PFSK-1 (cell line): ENCODE data around the gene GRIN1.

Experiments used
- FOXP2 ChIP-seq: optimal IDR thresholded peaks from 2 replicates; pipeline ENCODE3; 2011; ENCODE audit warnings: borderline replicate concordance, control low read depth, inconsistent platforms; ENCODE audit not compliant: insufficient read depth; ENCODE audit errors: extremely low read length, extremely low read depth
- POLR2AphosphoS5 ChIP-seq: IDR thresholded peaks from 2 replicates; pipeline ENCODE4 v1.6.1; 2012; ENCODE audit warnings: low read depth, mild to moderate bottlenecking, control low read depth, low read length, moderate library complexity
- REST ChIP-seq, 2 experiments: IDR thresholded peaks; 2 replicates each; pipeline versions ENCODE4 v1.6.1 to v1.8.0; 2011 to 2012; ENCODE audit warnings: low read depth in 2 of 2, low read length in 2 of 2, control low read depth in 1 of 2, inconsistent platforms in 1 of 2, mild to moderate bottlenecking in 1 of 2, moderate library complexity in 1 of 2; ENCODE audit not compliant: insufficient read depth in 1 of 2
- SIN3A ChIP-seq: IDR thresholded peaks from 2 replicates; pipeline ENCODE4 v1.6.1; 2012; ENCODE audit warnings: mild to moderate bottlenecking, low read length, moderate library complexity, borderline replicate concordance; ENCODE audit not compliant: insufficient read depth
- TAF1 ChIP-seq: IDR thresholded peaks from 2 replicates; pipeline ENCODE4 v1.6.1; 2012; ENCODE audit warnings: low read length, control low read depth, borderline replicate concordance; ENCODE audit not compliant: insufficient read depth

GRIN1 gene

GRCh38 chr9:137214620-137215019 lies 75.7 kb downstream of the GRIN1 start:
- TF ChIP-seq SIN3A (no peak), FOXP2 (no peak), POLR2AphosphoS5 (no peak), TAF1 (no peak), REST (IDR thresholded peaks at IDR 0.05; ENCODE audit: insufficient read depth in 1 of 2, low read depth in 2 of 2, low read length in 2 of 2) (no peak)

- TF ChIP-seq FOXP2, result no peak
- no peak for TF ChIP-seq POLR2AphosphoS5
- no peak for TF ChIP-seq TAF1
- TF ChIP-seq REST (IDR thresholded peaks at IDR 0.05; ENCODE audit: insufficient read depth in 1 of 2, low read depth in 2 of 2, low read length in 2 of 2), result no peak
- no peak for TF ChIP-seq SIN3A
These were observed 76.4 kb downstream of the GRIN1 start for GRCh38 chr9:137215196-137215986.

- TF ChIP-seq SIN3A, result no peak
- no peak for TF ChIP-seq POLR2AphosphoS5
- no peak for TF ChIP-seq FOXP2
- TF ChIP-seq REST (IDR thresholded peaks at IDR 0.05; ENCODE audit: insufficient read depth in 1 of 2, low read depth in 2 of 2, low read length in 2 of 2), result no peak
- no peak for TF ChIP-seq TAF1
These were observed 77.4 kb downstream of the GRIN1 start for GRCh38 chr9:137216188-137216965.

GRCh38 chr9:137217276-137218211 lies 78.6 kb downstream of the GRIN1 start:
- TF ChIP-seq POLR2AphosphoS5, result peak; percentile 86
- 0 out of 2 replicates have a peak, but pooled peaks have one; percentile 45 for TF ChIP-seq TAF1
- TF ChIP-seq FOXP2, result no peak

- TF ChIP-seq REST (IDR thresholded peaks at IDR 0.05; ENCODE audit: insufficient read depth in 1 of 2, low read depth in 2 of 2, low read length in 2 of 2) (no peak), SIN3A (no peak), FOXP2 (no peak)
These were observed 79.3 kb downstream of the GRIN1 start for GRCh38 chr9:137218212-137218753.
